Stimulated activated CD4-positive, alpha-beta T cell treated with anti-CD3 and anti-CD28 coated beads, Interleukin-2, amount 100 ng/mL, for 4 hours (primary cell): Measurements from ENCODE around the gene TSHZ1.
"Not testable (repeated sequence)": the region's sequence is repeated elsewhere in the genome, so short reads cannot be mapped to it uniquely, and the experiment has no call there.

ENCODE experiments used
- DNase-seq: peaks from one replicate; pipeline ENCODE4 v3.0.0-alpha.2; 2020; ENCODE audit warnings: low read depth

Gene TSHZ1

GRCh38 chr18:75307530-75307929 lies 96.9 kb downstream of the TSHZ1 start:
- no peak for DNase-seq

GRCh38 chr18:75309564-75309963 lies 99.0 kb downstream of the TSHZ1 start:
- DNase-seq: no peak

- DNase-seq: no peak
These were observed 103.5 kb downstream of the TSHZ1 start for GRCh38 chr18:75314117-75314516.

- no peak for DNase-seq
These were observed 104.0 kb downstream of the TSHZ1 start for GRCh38 chr18:75314606-75315005.

- DNase-seq: no peak
These were observed 105.6 kb downstream of the TSHZ1 start for GRCh38 chr18:75316223-75316622.

GRCh38 chr18:75316826-75317225 lies 106.2 kb downstream of the TSHZ1 start:
- DNase-seq: no peak

- DNase-seq: no peak
These were observed 106.7 kb downstream of the TSHZ1 start for GRCh38 chr18:75317300-75317699.

- DNase-seq: no peak
These were observed 107.1 kb downstream of the TSHZ1 start for GRCh38 chr18:75317703-75318102.

- no peak for DNase-seq
These were observed 109.3 kb downstream of the TSHZ1 start for GRCh38 chr18:75319905-75320304.

GRCh38 chr18:75320506-75320905 lies 109.9 kb downstream of the TSHZ1 start:
- DNase-seq: no peak

- DNase-seq: no peak
These were observed 110.8 kb downstream of the TSHZ1 start for GRCh38 chr18:75321431-75321830.

- DNase-seq: no peak
These were observed 111.6 kb downstream of the TSHZ1 start for GRCh38 chr18:75322206-75322605.

GRCh38 chr18:75323821-75324585 lies 113.4 kb downstream of the TSHZ1 start:
- no peak for DNase-seq

- no peak for DNase-seq
These were observed 114.2 kb downstream of the TSHZ1 start for GRCh38 chr18:75324686-75325257.

GRCh38 chr18:75329753-75330152 lies 119.2 kb downstream of the TSHZ1 start:
- not testable (repeated sequence) for DNase-seq

- DNase-seq: no peak
These were observed 119.7 kb downstream of the TSHZ1 start for GRCh38 chr18:75330308-75330707.

- no peak for DNase-seq
These were observed 124.3 kb downstream of the TSHZ1 start for GRCh38 chr18:75334869-75335268.

GRCh38 chr18:75335511-75335910 lies 124.9 kb downstream of the TSHZ1 start:
- no peak for DNase-seq

- DNase-seq: no peak
These were observed 126.2 kb downstream of the TSHZ1 start for GRCh38 chr18:75336767-75337166.

- DNase-seq: no peak
These were observed 126.8 kb downstream of the TSHZ1 start for GRCh38 chr18:75337348-75337747.

GRCh38 chr18:75338631-75339030 lies 128.0 kb downstream of the TSHZ1 start:
- no peak for DNase-seq
